PC-9 (cell line): ENCODE data around the gene PBX1.

ENCODE experiments used
- CTCF ChIP-seq: fragments of 200-600 bp; sonication (generic); conservative IDR thresholded peaks from 2 replicates; pipeline ENCODE4 v1.6.1; 2017; ENCODE audit warnings: mixed run types, antibody characterized with exemption, mild to moderate bottlenecking, moderate library complexity
- EZH2 ChIP-seq: fragments of 200-600 bp; sonication (generic); IDR thresholded peaks from 2 replicates; pipeline ENCODE4 v1.8.0; 2017; ENCODE audit warnings: antibody characterized with exemption, low read depth

GRCh38 chr1:164518692-164519332, 40.2 kb upstream of the PBX1 start:
- TF ChIP-seq CTCF (no peak), EZH2 (no peak)
